Ureter (tissue), 1 donor: Measurements from ENCODE around the gene HECTD1. TPM values are rescaled to one million over a fixed set of nuclear protein-coding genes. Genes with fewer than 3 reads are reported as not detected.
"Not testable (repeated sequence)": the region's sequence is repeated elsewhere in the genome, so short reads cannot be mapped to it uniquely, and the experiment has no call there.

Experiments used
- DNase-seq: peaks from one replicate; pipeline ENCODE4 v3.0.0-alpha.2; 2020; ENCODE audit warnings: low spot score
- total RNA-seq: library from RNA; stranded (reverse); gene quantifications from one replicate; pipeline ENCODE4 v1.2.4, GENCODE V29; 2023
- donor health status: DM: yes; HTN: yes; CAD: no.

The HECTD1 gene
- total RNA-seq, 1 donor from 2014 or later, result 212 TPM

- DNase-seq, result not testable (repeated sequence)
Observed at GRCh38 chr14:31093884-31094839, 113.4 kb downstream of the HECTD1 start.

- DNase-seq, result no peak
Observed at GRCh38 chr14:31092160-31092708, 115.4 kb downstream of the HECTD1 start.

- DNase-seq, result no peak
Observed at GRCh38 chr14:31090883-31091764, 116.5 kb downstream of the HECTD1 start.

GRCh38 chr14:31086466-31086865 lies 121.1 kb downstream of the HECTD1 start:
- not testable (repeated sequence) for DNase-seq

- DNase-seq, result no peak
Observed at GRCh38 chr14:31085027-31085426, 122.6 kb downstream of the HECTD1 start.

- DNase-seq, result no peak
Observed at GRCh38 chr14:31084385-31084784, 123.2 kb downstream of the HECTD1 start.

- DNase-seq, result no peak
Observed at GRCh38 chr14:31083781-31084180, 123.8 kb downstream of the HECTD1 start.

- DNase-seq, result no peak
Observed at GRCh38 chr14:31080484-31080883, 127.1 kb downstream of the HECTD1 start.

- DNase-seq, result no peak
Observed at GRCh38 chr14:31080056-31080455, 127.5 kb downstream of the HECTD1 start.

- DNase-seq, result no peak
Observed at GRCh38 chr14:31078766-31079165, 128.8 kb downstream of the HECTD1 start.

GRCh38 chr14:31075144-31075543 lies 132.4 kb downstream of the HECTD1 start:
- no peak for DNase-seq

- no peak for DNase-seq
Observed at GRCh38 chr14:31071151-31071550, 136.4 kb downstream of the HECTD1 start.

GRCh38 chr14:31070431-31070830 lies 137.2 kb downstream of the HECTD1 start:
- peak; percentile 6 for DNase-seq

- DNase-seq, result no peak
Observed at GRCh38 chr14:31069343-31069742, 138.2 kb downstream of the HECTD1 start.

GRCh38 chr14:31068235-31068634 lies 139.4 kb downstream of the HECTD1 start:
- peak; percentile 33 for DNase-seq

GRCh38 chr14:31062908-31063307 lies 144.7 kb downstream of the HECTD1 start:
- DNase-seq, result not testable (repeated sequence)

- no peak for DNase-seq
Observed at GRCh38 chr14:31060253-31060875, 147.2 kb downstream of the HECTD1 start.

GRCh38 chr14:31059152-31059924 lies 148.3 kb downstream of the HECTD1 start:
- peak; percentile 51 for DNase-seq

- DNase-seq, result no peak
Observed at GRCh38 chr14:31057701-31058364, 149.8 kb downstream of the HECTD1 start.

GRCh38 chr14:31057035-31057434 lies 150.6 kb downstream of the HECTD1 start:
- no peak for DNase-seq
